MM.1S (cell line): Measurements from ENCODE around the gene SERHL2.
"Not testable (repeated sequence)": the region's sequence is repeated elsewhere in the genome, so short reads cannot be mapped to it uniquely, and the experiment has no call there.

Experiments used
- DNase-seq: peaks from one replicate; pipeline ENCODE4 v3.0.0-alpha.2; 2015
- H2AFZ ChIP-seq: fragments of 300-600 bp; sonication (generic); 2 replicates; pipeline ENCODE4 v1.6.0; 2016; ENCODE audit warnings: antibody characterized with exemption, low read length
- H3F3A ChIP-seq: fragments of 300-600 bp; sonication (generic); 2 replicates; pipeline ENCODE4 v1.6.1; 2016; ENCODE audit warnings: mild to moderate bottlenecking, antibody characterized with exemption, low read length, moderate library complexity, mixed read lengths; ENCODE audit not compliant: insufficient read depth
- H3K27ac ChIP-seq: fragments of 300-600 bp; sonication (generic); 2 replicates; pipeline ENCODE4 v1.5.1; 2016; ENCODE audit warnings: mild to moderate bottlenecking, low read length
- H3K27me3 ChIP-seq: fragments of 300-600 bp; sonication (generic); replicated peaks from 2 replicates; pipeline ENCODE4 v1.6.0; 2016; ENCODE audit warnings: low read length; ENCODE audit not compliant: insufficient read depth
- H3K36me3 ChIP-seq: fragments of 300-600 bp; sonication (generic); replicated peaks from 2 replicates; pipeline ENCODE4 v1.6.1; 2016; ENCODE audit warnings: mild to moderate bottlenecking, low read length, mixed read lengths; ENCODE audit not compliant: insufficient read depth
- H3K4me1 ChIP-seq: fragments of 300-600 bp; sonication (generic); 2 replicates; pipeline ENCODE4 v1.6.1; 2016; ENCODE audit warnings: low read length, mixed read lengths
- H3K4me2 ChIP-seq: fragments of 300-600 bp; sonication (generic); 2 replicates; pipeline ENCODE4 v1.6.0; 2016; ENCODE audit warnings: low read depth, low read length
- H3K4me3 ChIP-seq: fragments of 300-600 bp; sonication (generic); 2 replicates; pipeline ENCODE4 v1.5.1; 2016; ENCODE audit warnings: low read length, mixed read lengths
- H3K79me2 ChIP-seq: fragments of 300-600 bp; sonication (generic); 2 replicates; pipeline ENCODE4 v1.6.1; 2016; ENCODE audit warnings: mixed run types, low read length, mixed read lengths
- H3K9ac ChIP-seq: fragments of 300-600 bp; sonication (generic); 2 replicates; pipeline ENCODE4 v1.6.1; 2016; ENCODE audit warnings: low read length, mixed read lengths
- H3K9me2 ChIP-seq: fragments of 300-600 bp; sonication (generic); replicated peaks from 2 replicates; pipeline ENCODE4 v1.6.1; 2016; ENCODE audit warnings: mild to moderate bottlenecking, low read length, mixed read lengths; ENCODE audit not compliant: insufficient read depth
- H3K9me3 ChIP-seq: fragments of 300-600 bp; sonication (generic); replicated peaks from 2 replicates; pipeline ENCODE4 v1.6.1; 2016; ENCODE audit warnings: mild to moderate bottlenecking, low read length, mixed read lengths; ENCODE audit not compliant: insufficient read depth
- H4K20me1 ChIP-seq: fragments of 300-600 bp; sonication (generic); 2 replicates; pipeline ENCODE4 v1.6.1; 2016; ENCODE audit warnings: mild to moderate bottlenecking, low read length, moderate library complexity, mixed read lengths; ENCODE audit not compliant: insufficient read depth
- CTCF ChIP-seq: fragments of 300-600 bp; sonication (generic); IDR thresholded peaks from 2 replicates; pipeline ENCODE4 v1.5.1; 2016; ENCODE audit warnings: antibody characterized with exemption, low read length, mixed read lengths
- EZH2 ChIP-seq: fragments of 300-600 bp; sonication (generic); optimal IDR thresholded peaks from 2 replicates; pipeline ENCODE3; 2017; ENCODE audit warnings: low read depth, mild to moderate bottlenecking, antibody characterized with exemption, low read length, mixed read lengths
- EZH2phosphoT487 ChIP-seq: fragments of 300-600 bp; sonication (generic); IDR thresholded peaks from 2 replicates; pipeline ENCODE4 v1.6.1; 2018; ENCODE audit warnings: antibody characterized with exemption, low read length

SERHL2 gene

GRCh38 chr22:42564699-42565098 is 10.9 kb downstream of the SERHL2 start:
- Histone ChIP-seq H3K9me3 (no peaks in the 10 kb centered on the region), H2AFZ (no peak overlapping the region), H3K27ac (no peak overlapping the region), H3K9me2 (no peaks in the 10 kb centered on the region), H3F3A (no peaks in the 10 kb centered on the region; the same call in 1 of the 2 replicates), H3K79me2 (no peaks in the 10 kb centered on the region), H3K9ac (no peak overlapping the region), H3K4me1 (no peaks in the 10 kb centered on the region), H3K27me3 (peaks cover 9% of the 10 kb centered on the region), H3K4me2 (no peak overlapping the region), H3K4me3 (no peak overlapping the region), H3K36me3 (no peaks in the 10 kb centered on the region), H4K20me1 (no peaks in the 10 kb centered on the region; the same call in 1 of the 2 replicates)
- no peak for DNase-seq
- TF ChIP-seq EZH2 (no peak), EZH2phosphoT487 (no peak), CTCF (no peak)

- TF ChIP-seq EZH2phosphoT487 = no peak
- TF ChIP-seq EZH2 = no peak
- no peak for TF ChIP-seq CTCF
- Histone ChIP-seq H4K20me1 (no peaks in the 10 kb centered on the region; the same call in 1 of the 2 replicates), H3K36me3 (no peaks in the 10 kb centered on the region), H3F3A (no peaks in the 10 kb centered on the region), H3K79me2 (no peaks in the 10 kb centered on the region), H3K27ac (no peak overlapping the region), H3K9ac (no peak overlapping the region), H3K9me2 (no peaks in the 10 kb centered on the region), H3K9me3 (no peaks in the 10 kb centered on the region), H2AFZ (no peak overlapping the region), H3K4me1 (no peaks in the 10 kb centered on the region), H3K27me3 (no peaks in the 10 kb centered on the region; the same call in 1 of the 2 replicates), H3K4me2 (no peak overlapping the region), H3K4me3 (no peak overlapping the region)
- DNase-seq = no peak
Observed at GRCh38 chr22:42565956-42566355, 12.2 kb downstream of the SERHL2 start.

- H3F3A ChIP-seq, H3K9me3 ChIP-seq, DNase-seq, H3K9ac ChIP-seq, H3K4me2 ChIP-seq, H2AFZ ChIP-seq, H3K36me3 ChIP-seq, H4K20me1 ChIP-seq, H3K4me1 ChIP-seq, H3K9me2 ChIP-seq, H3K4me3 ChIP-seq, H3K27ac ChIP-seq, H3K27me3 ChIP-seq, H3K79me2 ChIP-seq: not testable (repeated sequence)
Observed at GRCh38 chr22:42567950-42568349, 14.2 kb downstream of the SERHL2 start.

GRCh38 chr22:42570580-42570979 is 16.8 kb downstream of the SERHL2 start:
- H4K20me1 ChIP-seq, H3K27ac ChIP-seq, H3K9me3 ChIP-seq, H3F3A ChIP-seq, DNase-seq, H3K4me1 ChIP-seq, H3K27me3 ChIP-seq, H2AFZ ChIP-seq, H3K9me2 ChIP-seq, H3K9ac ChIP-seq, H3K4me3 ChIP-seq, H3K79me2 ChIP-seq, H3K36me3 ChIP-seq, H3K4me2 ChIP-seq: not testable (repeated sequence)

DNA sequence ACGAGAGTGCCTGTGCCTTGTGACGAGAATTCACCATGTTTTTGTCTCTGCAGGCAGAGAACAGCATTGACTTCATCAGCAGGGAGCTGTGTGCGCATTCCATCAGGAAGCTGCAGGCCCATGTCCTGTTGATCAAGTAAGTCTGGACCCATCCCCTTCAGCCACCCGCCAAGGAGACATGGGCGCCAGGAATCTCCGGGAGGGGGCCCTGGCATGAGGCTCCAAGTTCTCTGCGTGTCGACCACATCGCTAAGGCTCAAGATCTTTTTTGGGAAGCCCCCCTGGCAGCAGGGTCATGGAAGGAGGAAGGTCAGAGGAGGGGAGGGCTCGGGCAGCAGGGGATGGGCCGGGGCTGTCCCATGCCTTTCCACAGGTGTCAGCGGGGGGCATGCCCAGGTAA is 17.3 kb downstream of the SERHL2 start:
- H3K79me2 ChIP-seq, H3K9me3 ChIP-seq, H3K9ac ChIP-seq, H3K9me2 ChIP-seq, H3K36me3 ChIP-seq, H3K27me3 ChIP-seq, H3K4me1 ChIP-seq, H4K20me1 ChIP-seq, H2AFZ ChIP-seq, H3F3A ChIP-seq, H3K4me2 ChIP-seq, H3K4me3 ChIP-seq, H3K27ac ChIP-seq, DNase-seq: not testable (repeated sequence)

DNA sequence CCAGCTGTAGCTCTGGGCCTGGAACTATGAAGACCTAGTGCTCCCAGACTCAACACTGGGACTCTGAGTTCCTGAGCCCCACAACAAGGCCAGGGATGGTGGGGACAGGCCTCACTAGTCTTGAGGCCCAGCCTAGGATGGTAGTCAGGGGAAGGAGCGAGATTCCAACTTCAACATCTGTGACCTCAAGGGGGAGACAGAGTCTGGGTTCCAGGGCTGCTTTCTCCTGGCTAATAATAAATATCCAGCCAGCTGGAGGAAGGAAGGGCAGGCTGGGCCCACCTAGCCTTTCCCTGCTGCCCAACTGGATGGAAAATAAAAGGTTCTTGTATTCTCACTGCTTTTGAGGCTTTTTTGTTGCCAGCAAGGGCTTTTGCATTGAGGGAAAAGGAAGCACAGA is 20.3 kb downstream of the SERHL2 start:
- H3K27ac ChIP-seq, H3K9me3 ChIP-seq, H3K9me2 ChIP-seq, H3K4me1 ChIP-seq, H3K4me3 ChIP-seq, H3K79me2 ChIP-seq, H4K20me1 ChIP-seq, H3K27me3 ChIP-seq, DNase-seq, H2AFZ ChIP-seq, H3K9ac ChIP-seq, H3F3A ChIP-seq, H3K36me3 ChIP-seq, H3K4me2 ChIP-seq: not testable (repeated sequence)

GRCh38 chr22:42574468-42574867 is 20.7 kb downstream of the SERHL2 start:
- not testable (repeated sequence) for H3K9ac ChIP-seq, H3K4me2 ChIP-seq, H3K27ac ChIP-seq, H3K4me1 ChIP-seq, H3K27me3 ChIP-seq, H3K9me3 ChIP-seq, H3K36me3 ChIP-seq, DNase-seq, H4K20me1 ChIP-seq, H3K9me2 ChIP-seq, H3K4me3 ChIP-seq, H3F3A ChIP-seq, H2AFZ ChIP-seq, H3K79me2 ChIP-seq
